Esophagus squamous epithelium (tissue), 5 donors: ENCODE results near the gene ZBTB46. TPM values are rescaled to one million over a fixed set of nuclear protein-coding genes. Genes with fewer than 3 reads are reported as not detected.
A peak's percentile ranks its signal among the peaks of the same experiment; 100 is the strongest.

Experiments used
- DNase-seq: peaks from one replicate; lab custom pipeline; 2025; lab: John Stamatoyannopoulos, UW
- H3K27ac ChIP-seq, 4 donors: fragments of 200-600 bp; sonication (generic); one replicate each; pipeline ENCODE4 v1.5.1; 2016 to 2019; ENCODE audit warnings: mild to moderate bottlenecking in 1 of 4
- H3K27me3 ChIP-seq, 4 donors: fragments of 200-600 bp; sonication (generic); 1 replicate in 3 of 4; 2 replicates in 1 of 4; pipeline versions ENCODE4 v1.5.1 to v1.6.0; 2017 to 2021; ENCODE audit warnings: antibody characterized with exemption in 1 of 4
- H3K36me3 ChIP-seq, 3 donors: fragments of 200-600 bp; sonication (generic); one replicate each; pipeline ENCODE4 v1.5.1; 2016 to 2019
- H3K4me1 ChIP-seq, 3 donors: fragments of 200-600 bp; sonication (generic); one replicate each; pipeline ENCODE4 v1.5.1; 2017 to 2019
- H3K4me3 ChIP-seq, 4 donors: fragments of 200-600 bp; sonication (generic); 1 replicate in 3 of 4; 2 replicates in 1 of 4; pipeline ENCODE4 v1.5.1; 2016 to 2019; ENCODE audit warnings: mild to moderate bottlenecking in 2 of 4, moderate library complexity in 1 of 4
- H3K9me3 ChIP-seq, 3 donors: fragments of 200-600 bp; sonication (generic); one replicate each; pipeline ENCODE4 v1.5.1; 2016 to 2019
- CTCF ChIP-seq, 6 experiments: fragments of 450-650 bp in 4 of 6; fragments of 200-600 bp in 2 of 6; sonication (generic) in 2 of 6; IDR thresholded peaks; one replicate each; pipeline ENCODE4 v1.5.1; 2016 to 2019; ENCODE audit warnings: antibody characterized with exemption in 6 of 6, mild to moderate bottlenecking in 4 of 6, moderate library complexity in 4 of 6
- POLR2A ChIP-seq, 4 donors: fragments of 450-650 bp; IDR thresholded peaks; one replicate each; pipeline ENCODE4 v1.6.1; 2017; ENCODE audit warnings: antibody characterized with exemption in 4 of 4, mild to moderate bottlenecking in 4 of 4, moderate library complexity in 3 of 4
- WGBS, 2 donors: methylation state at CpG; one replicate each; pipeline ENCODE4 v1.1.5; 2018; 5-methylcytosine and 5-hydroxymethylcytosine counted together
- intact Hi-C: fragments of 100-400 bp; cut with DNase I; formaldehyde crosslinking; loops from one replicate; pipeline ENCODE4 v1.15.0; 2022
- total RNA-seq, 4 donors: library from RNA; depleted of rRNA; stranded (reverse); fragments of >200 nt; gene quantifications; one replicate each; pipeline ENCODE4 v1.1.0, GENCODE V29; 2016
- donor health status: DM: yes; HTN: yes; CAD: no.

ZBTB46 gene
- total RNA-seq, 4 donors from 2014 or later, result 0.79 to 4.2 (median 2.0) TPM

DNA sequence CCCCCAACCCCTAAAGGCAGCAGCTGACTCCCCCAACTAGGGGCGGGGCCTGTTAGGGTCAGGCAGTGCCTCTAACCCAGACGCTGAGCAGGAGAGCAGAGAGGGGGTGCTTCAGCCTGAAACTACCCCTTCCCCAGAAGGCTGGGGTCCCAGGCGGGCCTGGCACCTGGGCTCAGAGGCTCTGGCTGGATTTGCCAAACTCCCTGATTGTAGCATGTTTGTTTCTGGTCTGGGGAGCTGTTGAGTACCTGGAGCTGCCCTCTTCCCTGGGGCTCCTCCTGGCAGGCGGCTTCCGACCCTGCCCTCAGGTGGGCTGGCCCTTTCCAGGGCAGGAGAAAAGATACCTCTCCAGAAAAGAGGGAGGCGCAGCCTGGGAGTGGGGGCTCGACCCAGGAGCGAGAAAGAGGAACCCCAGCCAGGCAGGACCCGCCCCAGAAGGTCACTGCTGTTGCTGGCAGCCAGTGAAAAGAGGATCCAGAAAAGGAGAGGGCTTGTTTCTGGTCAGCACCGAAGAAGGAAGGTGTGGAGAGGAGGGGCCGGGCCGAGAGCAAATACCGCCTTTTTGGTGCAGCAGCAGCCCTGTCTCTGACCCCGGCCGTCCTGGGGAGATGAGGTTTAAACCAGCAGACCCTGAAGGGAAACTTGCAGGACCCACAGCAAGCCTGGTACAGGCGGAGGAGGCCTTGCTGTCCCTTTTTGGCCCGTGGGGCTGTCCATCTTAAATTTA, 29.4 kb upstream of the ZBTB46 start:
- Histone ChIP-seq H3K36me3 (peaks cover 0 to 29% (median 10%) of the 10 kb centered on the region in 3 donors), H3K4me1 (peaks cover 32 to 59% (median 36%) of the 10 kb centered on the region in 3 donors), H3K9me3 (no peaks in the 10 kb centered on the region), H3K27ac (peak overlapping the region in 1 of 4 donors; percentile 47), H3K4me3 (no peak overlapping the region), H3K27me3 (peaks cover 0 to 32% (median 4%) of the 10 kb centered on the region in 4 donors)
- no peak for DNase-seq
- TF ChIP-seq CTCF (IDR thresholded peaks at IDR 0.05), result no peak
- no peak for TF ChIP-seq POLR2A (IDR thresholded peaks at IDR 0.05)
- intact Hi-C loops, result no loop called here
- WGBS, 2 donors, result 64 to 92% methylated on average over 2 to 12 of the region's 17 CpGs

- 57 to 80% methylated on average over 3 to 7 of the region's 7 CpGs for WGBS, 2 donors
- Histone ChIP-seq H3K27me3 (peaks cover 0 to 44% (median 9%) of the 10 kb centered on the region in 4 donors), H3K4me3 (no peak overlapping the region), H3K9me3 (no peaks in the 10 kb centered on the region), H3K4me1 (peaks cover 42 to 65% (median 49%) of the 10 kb centered on the region in 3 donors), H3K27ac (peak overlapping the region; percentile 22 to 72 (median 54)), H3K36me3 (peaks cover 0 to 29% (median 10%) of the 10 kb centered on the region in 3 donors)
- no peak for DNase-seq
- TF ChIP-seq POLR2A (IDR thresholded peaks at IDR 0.05) (no peak), CTCF (IDR thresholded peaks at IDR 0.05) (no peak)
- intact Hi-C loops, result no loop called here
Observed at GRCh38 chr20:63859166-63859699, 28.2 kb upstream of the ZBTB46 start.

DNA sequence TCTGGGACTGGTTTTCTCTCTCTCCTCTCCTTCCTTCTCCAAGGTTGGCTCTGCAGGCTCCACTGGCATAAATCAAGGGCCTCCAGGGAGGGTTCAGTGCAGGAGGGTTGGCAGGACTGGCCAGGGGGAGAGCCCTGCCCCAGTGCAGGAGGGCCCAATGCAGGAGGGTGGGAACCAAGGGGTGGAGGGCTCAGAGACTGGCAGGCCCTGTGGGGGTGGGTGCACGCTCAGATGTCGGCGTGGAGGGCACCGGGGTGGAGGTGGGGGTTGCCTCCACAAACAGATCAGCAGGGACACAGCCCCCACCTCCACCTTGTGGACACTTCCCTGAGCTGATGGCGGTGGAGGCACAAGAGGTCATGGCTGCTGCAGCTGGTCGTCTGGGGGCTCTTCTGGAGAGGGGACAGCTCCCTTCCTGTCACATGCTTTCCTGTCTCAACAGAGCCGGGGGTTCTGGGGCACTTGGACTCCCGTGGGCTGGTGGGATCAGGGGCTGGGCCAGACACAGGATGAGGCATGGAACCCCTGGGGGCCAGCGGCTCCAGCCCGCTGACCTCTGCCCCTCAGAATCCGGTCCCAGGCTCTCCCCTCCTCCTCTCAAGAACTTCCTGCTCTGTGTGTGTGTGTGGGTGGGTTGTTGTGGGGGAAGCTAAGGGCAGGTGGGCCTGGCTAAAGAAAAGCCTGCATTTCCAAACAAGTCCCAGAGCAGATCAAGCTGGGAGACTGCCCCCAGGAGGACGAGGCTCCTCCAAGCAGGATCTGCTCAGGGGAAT, 27.5 kb upstream of the ZBTB46 start:
- DNase-seq, result no peak
- Histone ChIP-seq H3K4me1 (peaks cover 42 to 65% (median 49%) of the 10 kb centered on the region in 3 donors), H3K27ac (peak overlapping the region; percentile 22 to 72 (median 54))

DNA sequence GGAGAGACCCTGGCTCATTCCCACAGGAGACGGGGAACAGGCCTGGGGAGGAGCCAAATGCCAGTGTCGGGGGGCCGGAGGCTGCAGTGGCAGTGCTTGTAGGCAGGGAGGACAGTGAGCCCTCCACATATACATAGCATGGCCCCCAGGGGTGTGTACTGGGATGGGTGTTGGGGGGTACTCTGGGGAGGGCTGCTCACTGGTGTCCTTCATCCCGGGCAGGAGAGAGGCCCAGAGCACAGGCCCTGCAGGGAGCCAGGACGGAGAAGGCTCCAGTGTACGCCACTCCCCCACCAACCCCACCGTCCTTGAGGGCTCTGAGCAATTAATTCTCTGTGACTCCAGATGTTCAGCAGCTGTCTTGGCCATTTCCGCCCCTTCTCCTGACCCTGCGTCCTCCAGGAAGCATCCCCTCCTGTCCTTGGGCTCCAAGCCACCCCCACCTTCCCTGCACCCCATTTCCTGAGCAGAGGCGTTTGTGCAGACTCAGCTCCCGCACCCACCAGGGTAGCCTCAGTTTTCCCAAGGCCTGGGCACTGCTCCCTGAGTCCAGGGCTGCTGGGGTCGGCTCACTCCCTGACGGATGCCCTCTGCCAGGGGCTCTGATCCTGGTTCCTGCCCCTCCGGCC, 26.8 kb upstream of the ZBTB46 start:
- Histone ChIP-seq H3K4me1 (peaks cover 34 to 65% (median 42%) of the 10 kb centered on the region in 3 donors), H3K4me3 (no peak overlapping the region), H3K27ac (peak overlapping the region in 3 of 4 donors; percentile 22 to 72 (median 65)), H3K9me3 (no peaks in the 10 kb centered on the region), H3K27me3 (peaks cover 0 to 58% (median 9%) of the 10 kb centered on the region in 4 donors), H3K36me3 (peaks cover 0 to 22% (median 10%) of the 10 kb centered on the region in 3 donors)
- no peak for DNase-seq
- 12 to 20% methylated on average over 7 to 9 of the region's 14 CpGs for WGBS, 2 donors
- intact Hi-C loops, result no loop called here
- no peak for TF ChIP-seq CTCF (IDR thresholded peaks at IDR 0.05)
- no peak for TF ChIP-seq POLR2A (IDR thresholded peaks at IDR 0.05)

More for the DNA sequence above, 27.5 kb upstream of the ZBTB46 start:
- peaks cover 0 to 51% (median 9%) of the 10 kb centered on the region in 4 donors for H3K27me3 ChIP-seq
- WGBS, 2 donors, result 8 to 14% methylated on average over 6 to 8 of the region's 12 CpGs
- intact Hi-C loops, result no loop called here
- H3K4me3 ChIP-seq, result no peak overlapping the region
- H3K36me3 ChIP-seq, result peaks cover 0 to 29% (median 10%) of the 10 kb centered on the region in 3 donors
- TF ChIP-seq POLR2A (IDR thresholded peaks at IDR 0.05) (no peak), CTCF (IDR thresholded peaks at IDR 0.05) (peak in 1 of 6 experiments; percentile 4)
- H3K9me3 ChIP-seq, result no peaks in the 10 kb centered on the region
